HG03159 (cell line): Measurements from ENCODE around the gene ACTRT2.

Experiments
- ATAC-seq: cut with Tn5 transposase; IDR thresholded peaks from one replicate; pipeline ENCODE4 v1.9.1; 2021; ENCODE audit warnings: mild to moderate bottlenecking, moderate library complexity; ENCODE audit not compliant: unreplicated experiment

The ACTRT2 gene

GRCh38 chr1:3065797-3066196 lies 44.5 kb downstream of the ACTRT2 start:
- no peak for ATAC-seq

GRCh38 chr1:3066250-3066711 lies 45.0 kb downstream of the ACTRT2 start:
- no peak for ATAC-seq

GRCh38 chr1:3066826-3067225 lies 45.6 kb downstream of the ACTRT2 start:
- no peak for ATAC-seq

- ATAC-seq = no peak
These were observed 46.0 kb downstream of the ACTRT2 start for GRCh38 chr1:3067301-3067670.

GRCh38 chr1:3067671-3068563 lies 46.6 kb downstream of the ACTRT2 start:
- ATAC-seq = no peak

- no peak for ATAC-seq
These were observed 47.5 kb downstream of the ACTRT2 start, which contains the start of gene PRDM16 for GRCh38 chr1:3068564-3069431. PRDM16 (plus strand) TSS chr1:3069203; CDS start chr1:3069260, 57 bp downstream.

- no peak for ATAC-seq
These were observed 48.4 kb downstream of the ACTRT2 start for GRCh38 chr1:3069491-3070308.

- ATAC-seq = no peak
These were observed 49.0 kb downstream of the ACTRT2 start for GRCh38 chr1:3070309-3070643.

GRCh38 chr1:3070644-3071564 lies 49.6 kb downstream of the ACTRT2 start:
- ATAC-seq = no peak

- no peak for ATAC-seq
These were observed 50.5 kb downstream of the ACTRT2 start for GRCh38 chr1:3071565-3072390.
